Psoas muscle (tissue), 8 donors: ENCODE data around the gene BIRC6. TPM values are rescaled to one million over a fixed set of nuclear protein-coding genes. Genes with fewer than 3 reads are reported as not detected.
"Not testable (repeated sequence)": the region's sequence is repeated elsewhere in the genome, so short reads cannot be mapped to it uniquely, and the experiment has no call there.

ENCODE experiments used
- ATAC-seq, 4 donors: fragments of 200-7000 bp; cut with Tn5 transposase; one replicate each; pipeline ENCODE4 v1.9.1; 2020; ENCODE audit warnings: moderate library complexity in 3 of 4, mild to moderate bottlenecking in 2 of 4
- DNase-seq, 2 donors: peaks; one replicate each; pipeline ENCODE4 v3.0.0-alpha.2; 2020
- H3K27ac ChIP-seq: fragments of 200-600 bp; one replicate; pipeline ENCODE4 v1.8.0; 2022
- H3K27me3 ChIP-seq, 3 donors: fragments of 200-600 bp in 1 of 3; one replicate each; pipeline versions ENCODE4 v1.6.1 to v1.8.0; 2013 to 2022; ENCODE audit warnings: low read length in 2 of 3, mild to moderate bottlenecking in 2 of 3, moderate library complexity in 1 of 3; ENCODE audit not compliant: insufficient read depth in 3 of 3
- H3K36me3 ChIP-seq, 2 donors: fragments of 200-600 bp in 1 of 2; one replicate each; pipeline versions ENCODE4 v1.6.1 to v1.8.0; 2013 to 2022; ENCODE audit warnings: low read depth in 1 of 2, mild to moderate bottlenecking in 1 of 2, moderate library complexity in 1 of 2; ENCODE audit not compliant: insufficient read depth in 1 of 2
- H3K4me1 ChIP-seq: fragments of 200-600 bp; one replicate; pipeline ENCODE4 v1.8.0; 2022
- H3K4me3 ChIP-seq: fragments of 200-600 bp; one replicate; pipeline ENCODE4 v1.8.0; 2022; ENCODE audit warnings: mild to moderate bottlenecking
- H3K9me3 ChIP-seq: fragments of 200-600 bp; one replicate; pipeline ENCODE4 v1.8.0; 2022
- CTCF ChIP-seq: fragments of 200-600 bp; IDR thresholded peaks from one replicate; pipeline ENCODE4 v1.8.0; 2022; ENCODE audit warnings: antibody characterized with exemption
- WGBS, 3 donors: extraction: QIAGEN DNeasy Blood & Tissue Kit; methylation state at CpG; one replicate each; pipeline versions ENCODE4 v1.1.6 to v1.1.7; 2013; 5-methylcytosine and 5-hydroxymethylcytosine counted together
- intact Hi-C, 2 donors: fragments of 100-400 bp; cut with DNase I; formaldehyde crosslinking; loops; one replicate each; pipeline versions ENCODE4 v1.11.0 to v1.14.2; 2022
- polyA plus RNA-seq, 3 donors: library from polyadenylated mRNA; stranded (reverse); fragments of 200-250 nt; gene quantifications; one replicate each; pipeline ENCODE4 v1.2.3, GENCODE V29; 2013
- total RNA-seq, 4 donors: library from RNA; stranded (reverse); fragmentation: NEBNext Ultra II Directional in 2 of 4; extraction: Animal tissue kit (Norgen Biotek cat#: 25700) in 2 of 4; gene quantifications; one replicate each; pipeline versions ENCODE4 v1.2.1 to v1.2.4, GENCODE V29; 2021 to 2023
- donor health status: healthy with polysubstance abuse.
- donor health status: DM: no; HTN: no; CAD: no; lungs with moderate emphysema.
- donor health status: Bipolar disorder and iron deficiency.
- donor health status: healthy.
- donor health status: DM: yes; HTN: yes; CAD: no.
- donor health status: DM: no; HTN: no; CAD: no.
- donor health status: DM: no; HTN: no; CAD: no.
- donor health status: DM: yes; HTN: yes; CAD: no.

BIRC6 gene
- total and polyA plus RNA-seq, 7 donors = 11.1 to 66.7 (median 38.1) TPM

DNA sequence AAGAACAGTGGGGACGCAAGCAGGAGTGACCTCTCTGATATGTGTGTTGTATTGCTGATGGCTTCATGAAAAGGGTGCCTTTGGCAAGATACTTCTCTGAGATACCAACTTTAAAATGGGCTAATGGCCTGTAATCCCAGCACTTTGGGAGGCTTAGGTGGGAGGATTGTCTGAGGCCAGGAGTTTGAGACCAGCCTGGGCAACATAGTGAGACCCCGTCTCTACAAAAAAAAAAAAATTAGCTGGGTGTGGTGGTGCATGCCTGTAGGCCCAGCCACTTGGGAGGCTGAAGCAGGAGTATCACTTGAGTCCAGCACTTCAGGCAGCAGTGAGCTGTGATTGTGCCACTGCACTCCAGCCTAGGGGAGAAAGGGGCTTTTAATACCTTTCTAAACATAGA is 9.8 kb downstream of the BIRC6 start:
- no peaks in the 10 kb centered on the region for H3K27me3 ChIP-seq
- no peak for DNase-seq
- H3K36me3 ChIP-seq = no peaks in the 10 kb centered on the region
- WGBS, 3 donors = 82 to 99% (median 98%) methylated on average over 2 of the region's 2 CpGs
- H3K4me1 ChIP-seq = peaks cover 16% of the 10 kb centered on the region
- intact Hi-C loops = loop anchor here in 1 of 2 donors (10.0 kb wide), 1 partner anchor 58 kb away; no protein-coding TSS in a partner anchor
- H3K4me3 ChIP-seq = no peak overlapping the region
- no peak for TF ChIP-seq CTCF
- ATAC-seq = no peak
- H3K9me3 ChIP-seq = no peaks in the 10 kb centered on the region
- H3K27ac ChIP-seq = no peak overlapping the region

DNA sequence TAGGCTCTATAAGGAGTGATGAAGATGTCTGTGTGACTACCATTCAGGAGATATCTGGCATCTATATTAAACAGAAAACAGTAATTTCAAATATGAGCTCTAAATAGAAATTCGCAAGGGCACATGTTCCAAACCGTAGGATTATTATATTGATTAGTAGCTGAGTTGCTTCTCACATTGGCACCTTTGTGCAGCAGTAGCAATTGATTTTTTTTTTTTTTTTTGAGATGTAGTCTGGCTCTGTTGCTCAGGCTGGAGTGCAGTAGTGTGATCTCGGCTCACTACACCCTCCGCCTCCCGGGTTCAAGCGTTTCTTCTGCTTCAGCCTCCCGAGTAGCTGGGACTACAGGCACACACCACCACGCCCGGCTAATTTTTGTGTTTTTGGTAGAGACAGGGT is 12.4 kb downstream of the BIRC6 start:
- WGBS, 3 donors = 95 to 96% (median 96%) methylated on average over 9 of the region's 9 CpGs

DNA sequence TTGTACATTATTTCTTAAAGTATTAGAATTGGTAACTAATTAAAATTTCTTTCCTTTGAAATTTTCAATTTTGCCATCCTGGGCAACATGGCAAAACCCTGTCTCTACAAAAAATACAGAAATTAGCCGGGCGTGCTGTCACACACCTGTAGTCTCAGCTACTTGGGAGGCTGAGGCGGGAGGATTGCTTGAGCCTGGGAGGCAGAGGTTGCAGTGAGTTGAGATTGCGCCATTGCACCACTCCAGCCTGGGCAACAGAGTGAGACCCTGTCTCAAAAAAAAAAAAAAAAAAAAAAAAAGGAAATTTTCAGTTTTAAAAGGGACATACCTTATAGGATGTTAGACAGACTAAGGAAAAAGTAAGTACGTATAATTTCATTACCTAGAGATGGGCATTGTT is 14.1 kb downstream of the BIRC6 start:
- intact Hi-C loops = loop anchor here in 1 of 2 donors (10.0 kb wide), 1 partner anchor 54 kb away; no protein-coding TSS in a partner anchor
- 97 to 98% (median 98%) methylated on average over 5 of the region's 5 CpGs for WGBS, 3 donors
- not testable (repeated sequence) for H3K27me3 ChIP-seq, H3K36me3 ChIP-seq, H3K4me3 ChIP-seq, H3K27ac ChIP-seq, H3K4me1 ChIP-seq, ATAC-seq, DNase-seq, H3K9me3 ChIP-seq

More for the DNA sequence above, 12.4 kb downstream of the BIRC6 start:
- Histone ChIP-seq H3K4me1 (peaks cover 15% of the 10 kb centered on the region), H3K9me3 (no peaks in the 10 kb centered on the region), H3K4me3 (no peak overlapping the region), H3K27ac (no peak overlapping the region), H3K27me3 (no peaks in the 10 kb centered on the region), H3K36me3 (no peaks in the 10 kb centered on the region)
- no peak for DNase-seq
- ATAC-seq = no peak
- intact Hi-C loops = loop anchor here in 1 of 2 donors (10.0 kb wide), 1 partner anchor 56 kb away; no protein-coding TSS in a partner anchor
- no peak for TF ChIP-seq CTCF

DNA sequence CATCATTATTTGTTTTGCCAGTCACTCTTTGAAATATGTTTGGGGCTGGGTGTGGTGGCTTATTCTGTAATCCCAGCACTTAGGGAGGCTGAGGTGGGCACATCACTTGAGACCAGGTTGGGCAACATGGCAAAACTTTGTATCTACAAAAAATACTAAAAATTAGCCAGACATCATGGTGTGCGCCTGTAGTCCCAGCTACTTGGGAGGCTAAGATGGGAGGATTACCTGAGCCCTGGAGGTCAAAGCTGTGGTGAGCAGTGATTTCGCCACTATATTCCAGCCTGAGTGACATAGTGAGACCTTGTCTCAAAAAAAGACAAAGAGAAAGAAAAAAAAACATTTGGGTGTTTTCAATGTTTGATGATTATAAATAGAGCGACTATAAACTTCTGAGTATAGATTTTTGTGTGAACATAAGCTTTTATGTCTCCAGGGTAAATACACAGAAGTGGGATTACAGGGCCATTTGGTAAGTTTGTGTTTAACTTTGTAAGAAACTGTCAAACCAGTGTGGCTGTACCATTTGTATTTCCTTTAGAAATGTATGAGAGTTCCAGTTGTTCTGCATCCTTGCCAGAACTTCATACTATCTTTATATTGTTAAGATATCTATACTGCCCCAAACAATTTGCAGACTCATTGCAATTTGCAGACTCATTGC is 15.8 kb downstream of the BIRC6 start:
- no peak for DNase-seq
- no peak for ATAC-seq
- no peaks in the 10 kb centered on the region for H3K36me3 ChIP-seq
- H3K9me3 ChIP-seq = no peaks in the 10 kb centered on the region
- TF ChIP-seq CTCF = no peak
- intact Hi-C loops = loop anchor here in 1 of 2 donors (10.0 kb wide), 1 partner anchor 52 kb away; no protein-coding TSS in a partner anchor
- 95 to 98% (median 96%) methylated on average over 3 of the region's 3 CpGs for WGBS, 3 donors
- H3K27me3 ChIP-seq = no peaks in the 10 kb centered on the region
- H3K27ac ChIP-seq = no peak overlapping the region
- no peak overlapping the region for H3K4me3 ChIP-seq
- H3K4me1 ChIP-seq = peaks cover 18% of the 10 kb centered on the region

GRCh38 chr2:32375228-32375892 is 18.5 kb downstream of the BIRC6 start:
- WGBS, 3 donors = 94 to 98% (median 96%) methylated on average over 12 of the region's 12 CpGs
- ATAC-seq = no peak
- no peaks in the 10 kb centered on the region for H3K27me3 ChIP-seq

More at GRCh38 chr2:32375228-32375892, 18.5 kb downstream of the BIRC6 start:
- no peak for DNase-seq
- H3K4me1 ChIP-seq = peaks cover 28% of the 10 kb centered on the region
- intact Hi-C loops = loop anchor here in 1 of 2 donors (10.0 kb wide), 1 partner anchor 49 kb away; no protein-coding TSS in a partner anchor
- no peak for TF ChIP-seq CTCF
- no peak overlapping the region for H3K4me3 ChIP-seq
- no peaks in the 10 kb centered on the region for H3K9me3 ChIP-seq
- no peak overlapping the region for H3K27ac ChIP-seq
- H3K36me3 ChIP-seq = no peaks in the 10 kb centered on the region
